GM19099 (cell line): ENCODE results near the gene SPAG17.

ENCODE experiments used
- POLR2A ChIP-seq: IDR thresholded peaks from 3 replicates; pipeline ENCODE4 v1.6.1; 2011; ENCODE audit warnings: low read depth; ENCODE audit not compliant: insufficient read length; ENCODE audit errors: extremely low read depth

SPAG17 gene

DNA sequence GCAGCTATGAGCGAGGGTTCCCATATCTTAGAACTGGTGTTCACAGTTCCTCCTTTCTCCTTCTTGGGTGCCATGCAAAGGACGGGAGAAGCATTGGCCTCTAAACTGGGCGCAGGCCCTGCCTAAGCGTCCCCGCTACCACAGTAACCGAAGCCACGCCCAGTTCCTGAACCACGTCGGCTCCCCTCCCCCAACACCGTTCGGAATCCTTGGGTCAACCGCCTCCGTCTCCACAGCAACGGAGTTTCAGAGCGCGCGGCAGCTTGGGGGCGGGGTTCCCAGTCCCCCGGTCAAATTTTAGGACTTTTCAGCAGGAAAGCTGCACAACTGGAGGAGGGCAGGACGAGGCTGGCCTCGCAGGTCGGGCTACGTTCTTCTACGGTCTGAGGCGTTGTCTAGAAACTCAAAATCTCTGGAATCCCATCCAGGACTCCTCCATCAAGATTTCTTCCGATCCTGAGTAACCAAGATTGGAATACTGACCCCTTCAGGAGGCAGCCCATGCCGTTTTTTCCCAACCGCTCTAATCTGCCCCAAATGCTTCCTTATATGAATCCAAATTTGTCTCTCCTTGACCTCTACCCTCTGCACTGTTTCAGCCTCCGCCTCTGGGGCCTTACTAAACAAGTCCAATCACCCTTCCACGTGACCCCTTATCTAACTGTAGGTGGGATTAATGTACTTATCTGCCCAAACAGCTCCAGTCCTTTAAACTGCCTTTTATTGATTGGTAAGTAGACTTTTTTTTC is at the start of gene SPAG17:
SPAG17 (minus strand) TSS at position 145 of the 749 bp plus-strand sequence; CDS start at position 74, 71 bp downstream.
- TF ChIP-seq POLR2A, result no peak

GRCh38 chr1:118225471-118225870 is 40.4 kb upstream of the SPAG17 start:
- no peak for TF ChIP-seq POLR2A

GRCh38 chr1:118223426-118223825 is 38.4 kb upstream of the SPAG17 start:
- no peak for TF ChIP-seq POLR2A

DNA sequence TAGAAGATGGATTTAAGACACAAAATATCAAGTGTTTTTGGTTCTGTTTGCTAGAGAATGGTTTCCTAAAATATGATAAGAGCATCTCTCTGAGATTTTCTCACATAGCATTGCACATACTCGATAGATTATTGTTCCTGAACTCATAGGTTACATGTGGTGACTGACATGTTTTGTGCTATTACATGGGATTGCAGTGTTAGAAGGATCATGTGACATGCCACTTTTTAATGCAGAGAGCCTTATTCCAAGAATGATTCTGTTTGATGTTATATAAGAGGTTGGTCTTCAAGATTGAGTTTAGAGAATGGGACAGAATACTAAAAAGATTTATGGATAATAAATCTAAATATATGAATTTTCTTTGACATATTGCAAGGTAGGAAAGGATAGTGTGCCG is 34.4 kb upstream of the SPAG17 start:
- no peak for TF ChIP-seq POLR2A

- TF ChIP-seq POLR2A, result no peak
Measured at GRCh38 chr1:118217141-118217838, 32.3 kb upstream of the SPAG17 start.

DNA sequence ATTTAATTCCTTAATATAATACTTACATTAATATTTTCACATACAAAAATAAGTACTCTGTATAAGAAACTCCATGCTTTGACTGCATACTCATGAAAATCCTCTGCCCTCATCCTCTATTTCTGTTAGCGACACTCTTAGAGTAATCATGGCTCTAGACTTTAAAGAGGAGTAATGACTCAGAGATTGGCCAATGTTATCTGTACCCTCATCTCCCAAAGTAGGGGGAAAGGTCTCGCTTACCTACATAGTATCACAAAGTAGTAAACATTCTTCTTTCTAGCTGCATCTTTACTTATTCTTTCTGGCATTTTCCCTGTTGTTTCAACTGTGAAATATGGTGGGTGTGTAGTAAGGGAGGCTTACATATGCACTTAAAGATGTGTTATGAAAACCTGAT is 29.8 kb upstream of the SPAG17 start:
- no peak for TF ChIP-seq POLR2A

DNA sequence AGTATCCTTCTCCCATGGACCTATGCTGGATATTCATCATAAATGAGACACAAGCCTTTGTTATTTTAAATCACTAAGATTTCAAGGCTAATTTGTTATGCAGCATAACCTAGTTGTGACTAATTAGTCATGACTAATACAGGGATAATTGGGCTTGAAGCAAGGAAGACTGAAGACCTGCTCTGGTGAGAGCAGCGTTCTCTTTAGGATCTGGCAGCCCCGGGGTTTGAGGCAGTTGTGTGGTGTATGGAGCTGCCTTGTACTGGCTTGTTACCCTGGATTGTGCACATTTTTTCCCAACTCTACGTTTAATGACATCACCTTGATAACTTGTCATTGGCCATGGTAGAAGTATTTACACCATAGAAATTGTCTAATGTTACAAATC is 25.7 kb upstream of the SPAG17 start:
- TF ChIP-seq POLR2A, result no peak

- no peak for TF ChIP-seq POLR2A
Measured at GRCh38 chr1:118210051-118210722, 25.2 kb upstream of the SPAG17 start.

- TF ChIP-seq POLR2A, result no peak
Measured at GRCh38 chr1:118209648-118210047, 24.6 kb upstream of the SPAG17 start.

GRCh38 chr1:118206966-118207365 is 21.9 kb upstream of the SPAG17 start:
- TF ChIP-seq POLR2A, result no peak

GRCh38 chr1:118204648-118205047 is 19.6 kb upstream of the SPAG17 start:
- TF ChIP-seq POLR2A, result no peak

GRCh38 chr1:118204105-118204504 is 19.1 kb upstream of the SPAG17 start:
- TF ChIP-seq POLR2A, result no peak

DNA sequence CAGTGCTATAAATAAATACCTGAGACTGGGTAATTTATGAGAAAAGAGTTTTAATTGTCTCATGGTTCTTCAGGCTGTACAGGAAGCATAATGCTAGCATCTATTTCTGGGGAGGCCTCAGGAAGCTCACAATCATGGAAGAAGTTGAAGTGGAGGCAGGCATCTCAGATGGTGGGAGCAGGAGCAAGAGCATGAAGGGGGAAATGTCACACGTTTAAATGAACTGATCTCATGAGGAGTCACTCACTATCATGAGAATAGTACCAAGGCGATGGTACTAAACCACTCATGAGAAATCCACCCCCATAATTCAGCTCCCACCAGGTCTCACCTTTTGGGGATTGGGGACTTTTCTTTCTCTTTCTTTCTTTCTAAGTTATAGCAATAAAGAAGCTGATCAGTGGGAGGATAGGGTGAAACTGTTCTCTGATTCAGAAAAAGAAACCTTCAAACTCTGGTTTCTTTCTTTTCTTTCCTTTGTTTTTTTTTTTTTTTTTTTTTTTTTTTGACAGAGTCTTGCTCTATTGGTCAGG is 17.1 kb upstream of the SPAG17 start:
- TF ChIP-seq POLR2A, result no peak

DNA sequence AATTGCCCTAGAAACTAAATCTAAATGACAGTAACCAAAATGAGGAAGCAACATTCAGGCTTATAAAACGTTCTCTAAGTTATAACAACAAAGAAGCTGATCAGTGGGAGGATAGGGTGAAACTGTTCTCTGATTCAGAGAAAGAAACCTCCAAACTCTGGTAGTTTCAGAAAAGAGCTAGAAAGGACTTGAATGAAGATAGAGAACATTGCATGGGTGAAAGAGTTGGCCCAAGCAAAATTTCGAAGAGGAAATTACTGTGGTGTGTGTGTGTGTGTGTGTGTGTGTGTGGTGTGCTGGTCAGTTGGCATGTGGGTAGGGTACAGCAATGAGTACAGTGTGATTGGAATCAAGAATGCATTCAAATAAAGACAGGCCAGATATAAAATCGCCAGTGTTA is 16.5 kb upstream of the SPAG17 start:
- TF ChIP-seq POLR2A, result no peak

DNA sequence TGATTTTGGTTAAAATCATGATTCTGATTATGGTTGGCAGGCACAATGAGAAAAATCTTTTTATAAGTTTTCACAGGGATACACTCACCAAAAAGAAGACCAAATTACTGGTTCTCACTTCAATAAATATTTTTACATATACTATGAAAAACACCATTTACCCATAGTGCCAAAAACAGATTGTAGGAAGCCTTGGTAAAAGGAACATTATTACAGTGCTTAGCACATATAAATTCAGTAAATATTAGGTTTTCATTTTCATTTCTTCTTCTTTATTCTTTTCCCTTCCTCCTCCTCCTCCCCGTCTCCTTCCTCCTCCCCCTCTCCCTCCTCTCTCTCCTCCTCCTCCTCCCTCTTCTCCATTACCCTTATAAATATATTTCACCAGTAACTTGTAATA is 15.8 kb upstream of the SPAG17 start:
- TF ChIP-seq POLR2A, result no peak
